ENCODE results near the gene SLC35A2. TPM values are rescaled to one million over a fixed set of nuclear protein-coding genes. Genes with fewer than 3 reads are reported as not detected.

SLC35A2 gene
- total RNA-seq, 1 donor from 2014 or later = 34.6 TPM

DNA sequence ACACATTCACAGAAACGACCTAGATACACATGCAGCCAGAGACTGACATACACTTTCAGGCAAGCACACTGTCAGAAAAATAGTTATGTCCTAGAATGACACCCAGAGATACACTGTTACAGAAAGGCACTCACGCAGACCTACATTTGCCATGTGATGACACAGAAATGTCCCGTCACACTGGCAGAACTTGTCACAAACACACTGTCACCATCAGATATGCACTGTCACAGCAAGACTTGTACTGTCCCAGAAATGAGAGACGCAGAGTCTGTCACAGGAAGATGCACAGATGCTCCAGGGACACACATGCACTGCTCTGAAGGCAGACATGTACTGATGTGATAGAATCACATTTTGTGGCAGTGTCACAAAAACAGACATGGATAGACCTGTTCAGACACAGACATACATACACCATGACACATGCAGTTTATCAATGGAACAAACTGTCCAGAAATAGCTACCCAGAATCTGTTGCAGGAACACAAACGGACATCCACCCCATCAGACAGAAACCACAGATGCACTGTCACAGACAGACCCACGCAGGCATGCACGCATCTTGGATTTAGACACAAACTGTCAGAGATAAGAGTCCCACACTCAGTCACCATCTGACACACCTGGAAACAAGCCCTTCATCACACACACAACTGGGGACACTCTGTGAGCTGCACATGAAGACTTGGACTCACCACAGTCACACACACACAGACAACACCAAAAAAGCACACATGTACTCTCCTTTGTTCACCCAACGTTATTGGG is 8.7 kb upstream of the SLC35A2 start:
- Mint-ChIP-seq H3K36me3 (ENCODE audit: unreplicated experiment) (peaks cover 2% of the 10 kb centered on the region), H3K4me3 (ENCODE audit: unreplicated experiment) (no peak overlapping the region), H3K4me1 (ENCODE audit: unreplicated experiment) (peaks cover 26% of the 10 kb centered on the region), H3K27ac (ENCODE audit: unreplicated experiment) (peak overlapping the region; percentile 94), H3K27me3 (ENCODE audit: unreplicated experiment) (no peaks in the 10 kb centered on the region), H3K9me3 (ENCODE audit: unreplicated experiment) (no peaks in the 10 kb centered on the region)
- no peak for DNase-seq (ENCODE audit: extremely low spot score, unreplicated experiment)
- TF ChIP-seq, protein P1, sequence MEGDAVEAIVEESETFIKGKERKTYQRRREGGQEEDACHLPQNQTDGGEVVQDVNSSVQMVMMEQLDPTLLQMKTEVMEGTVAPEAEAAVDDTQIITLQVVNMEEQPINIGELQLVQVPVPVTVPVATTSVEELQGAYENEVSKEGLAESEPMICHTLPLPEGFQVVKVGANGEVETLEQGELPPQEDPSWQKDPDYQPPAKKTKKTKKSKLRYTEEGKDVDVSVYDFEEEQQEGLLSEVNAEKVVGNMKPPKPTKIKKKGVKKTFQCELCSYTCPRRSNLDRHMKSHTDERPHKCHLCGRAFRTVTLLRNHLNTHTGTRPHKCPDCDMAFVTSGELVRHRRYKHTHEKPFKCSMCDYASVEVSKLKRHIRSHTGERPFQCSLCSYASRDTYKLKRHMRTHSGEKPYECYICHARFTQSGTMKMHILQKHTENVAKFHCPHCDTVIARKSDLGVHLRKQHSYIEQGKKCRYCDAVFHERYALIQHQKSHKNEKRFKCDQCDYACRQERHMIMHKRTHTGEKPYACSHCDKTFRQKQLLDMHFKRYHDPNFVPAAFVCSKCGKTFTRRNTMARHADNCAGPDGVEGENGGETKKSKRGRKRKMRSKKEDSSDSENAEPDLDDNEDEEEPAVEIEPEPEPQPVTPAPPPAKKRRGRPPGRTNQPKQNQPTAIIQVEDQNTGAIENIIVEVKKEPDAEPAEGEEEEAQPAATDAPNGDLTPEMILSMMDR (IDR thresholded peaks at IDR 0.05) = no peak

DNA sequence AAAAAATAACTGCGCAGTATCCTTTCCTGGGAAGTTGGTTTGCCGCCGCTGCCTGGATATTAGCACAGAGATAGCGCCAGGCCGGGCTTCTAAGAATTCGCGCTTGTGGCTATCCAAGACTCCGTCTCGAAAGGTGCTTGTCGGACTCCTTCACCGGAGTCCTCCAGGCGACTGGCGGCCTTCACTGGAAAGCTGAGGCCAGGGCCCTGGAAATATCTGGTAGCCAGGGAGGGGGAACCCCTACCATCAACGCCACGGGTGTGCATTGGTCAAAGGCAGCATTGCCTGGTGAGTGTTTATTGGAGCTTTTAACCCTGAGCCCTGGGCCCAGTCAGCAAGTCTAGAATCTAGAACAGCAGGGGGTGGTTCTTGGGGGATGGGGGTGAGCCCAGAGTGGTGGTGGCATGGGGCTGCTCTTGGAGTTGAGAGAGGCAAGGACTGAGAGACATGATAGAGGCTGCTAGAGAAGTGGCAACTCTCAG is 8.0 kb upstream of the SLC35A2 start:
- Mint-ChIP-seq H3K27ac (ENCODE audit: unreplicated experiment) (peak overlapping the region; percentile 94), H3K4me1 (ENCODE audit: unreplicated experiment) (peaks cover 26% of the 10 kb centered on the region), H3K36me3 (ENCODE audit: unreplicated experiment) (peaks cover 2% of the 10 kb centered on the region), H3K27me3 (ENCODE audit: unreplicated experiment) (no peaks in the 10 kb centered on the region), H3K4me3 (ENCODE audit: unreplicated experiment) (peak overlapping the region; percentile 74), H3K9me3 (ENCODE audit: unreplicated experiment) (no peaks in the 10 kb centered on the region)
- TF ChIP-seq, protein P1 (IDR thresholded peaks at IDR 0.05) = no peak
- no peak for DNase-seq (ENCODE audit: extremely low spot score, unreplicated experiment)

DNA sequence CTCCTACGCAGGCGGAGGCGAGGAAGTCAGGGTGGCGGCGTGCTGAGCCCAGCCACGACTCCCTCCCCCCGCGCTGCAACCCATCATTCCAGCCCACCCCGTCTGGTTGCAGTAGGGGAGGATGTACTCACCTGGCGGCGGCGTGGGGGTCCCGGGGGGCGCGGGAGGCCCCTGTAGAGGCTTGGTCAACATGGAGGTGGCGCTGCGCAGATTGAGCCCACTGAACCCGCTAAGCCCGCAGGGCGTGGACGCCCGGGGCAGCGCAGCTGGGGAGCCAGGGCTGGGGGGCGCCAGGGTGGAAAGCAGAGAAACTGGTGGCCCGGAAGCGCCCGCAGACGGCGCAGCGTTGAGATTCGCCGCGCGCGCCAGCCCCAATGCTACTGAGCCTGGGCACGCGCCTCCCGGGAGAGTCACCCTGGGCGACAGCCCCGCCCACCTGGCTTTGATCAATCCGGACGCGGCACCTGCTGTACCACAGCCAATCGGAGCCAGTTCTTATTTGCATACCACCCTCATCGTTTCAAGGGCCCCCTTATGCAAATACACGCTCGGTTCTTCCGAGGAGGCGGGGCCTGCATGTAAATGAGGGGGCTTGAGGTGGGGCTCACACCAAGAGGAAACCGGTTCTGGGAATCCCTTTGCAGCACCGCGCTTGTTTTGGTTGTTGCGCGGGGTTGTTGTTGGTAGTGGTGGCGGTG is 7.3 kb upstream of the SLC35A2 start, which contains the start of gene PIM2:
TSS of gene PIM2 (minus strand) at position 382 of the 698 bp plus-strand sequence. CDS start at position 192, 190 bp downstream.
- no peaks in the 10 kb centered on the region for H3K9me3 Mint-ChIP-seq (ENCODE audit: unreplicated experiment)
- H3K27ac Mint-ChIP-seq (ENCODE audit: unreplicated experiment) = peak within 1 kb of the TSS; percentile 94
- peaks cover 26% of the 10 kb centered on the region for H3K4me1 Mint-ChIP-seq (ENCODE audit: unreplicated experiment)
- DNase-seq (ENCODE audit: extremely low spot score, unreplicated experiment) = peak; percentile 90
- TF ChIP-seq, protein P1 (IDR thresholded peaks at IDR 0.05) = no peak
- H3K27me3 Mint-ChIP-seq (ENCODE audit: unreplicated experiment) = no peaks in the 10 kb centered on the region
- H3K4me3 Mint-ChIP-seq (ENCODE audit: unreplicated experiment) = peak within 1 kb of the TSS; percentile 74
- no peaks in the 10 kb centered on the region for H3K36me3 Mint-ChIP-seq (ENCODE audit: unreplicated experiment)

DNA sequence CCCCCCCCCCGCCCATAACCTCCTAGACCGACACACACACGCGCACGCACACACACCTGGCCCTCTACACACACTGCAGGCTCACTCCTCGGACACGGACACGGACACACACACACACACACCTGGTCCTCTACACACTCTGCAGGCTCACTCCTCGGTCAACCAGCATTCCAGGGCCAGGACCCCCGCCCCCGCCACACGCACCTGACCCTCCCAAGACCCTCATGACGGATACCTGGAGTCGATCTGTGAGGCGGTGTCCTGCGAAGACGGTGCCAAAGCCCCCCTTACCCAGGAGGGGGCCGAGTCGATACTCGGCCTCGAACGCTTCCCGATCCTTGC is 6.8 kb upstream of the SLC35A2 start:
- H3K9me3 Mint-ChIP-seq (ENCODE audit: unreplicated experiment) = no peaks in the 10 kb centered on the region
- H3K36me3 Mint-ChIP-seq (ENCODE audit: unreplicated experiment) = no peaks in the 10 kb centered on the region
- peak overlapping the region; percentile 94 for H3K27ac Mint-ChIP-seq (ENCODE audit: unreplicated experiment)
- TF ChIP-seq, protein P1 (IDR thresholded peaks at IDR 0.05) = no peak
- peak overlapping the region; percentile 74 for H3K4me3 Mint-ChIP-seq (ENCODE audit: unreplicated experiment)
- no peak for DNase-seq (ENCODE audit: extremely low spot score, unreplicated experiment)
- no peaks in the 10 kb centered on the region for H3K27me3 Mint-ChIP-seq (ENCODE audit: unreplicated experiment)
- H3K4me1 Mint-ChIP-seq (ENCODE audit: unreplicated experiment) = peaks cover 26% of the 10 kb centered on the region

Measured in osteocyte (in vitro differentiated cells).